ENCODE results near the gene CETN1. TPM values are rescaled to one million over a fixed set of nuclear protein-coding genes. Genes with fewer than 3 reads are reported as not detected.
A peak's percentile ranks its signal among the peaks of the same experiment; 100 is the strongest.

CETN1 gene
- total and polyA plus RNA-seq, 7 donors, result not detected

DNA sequence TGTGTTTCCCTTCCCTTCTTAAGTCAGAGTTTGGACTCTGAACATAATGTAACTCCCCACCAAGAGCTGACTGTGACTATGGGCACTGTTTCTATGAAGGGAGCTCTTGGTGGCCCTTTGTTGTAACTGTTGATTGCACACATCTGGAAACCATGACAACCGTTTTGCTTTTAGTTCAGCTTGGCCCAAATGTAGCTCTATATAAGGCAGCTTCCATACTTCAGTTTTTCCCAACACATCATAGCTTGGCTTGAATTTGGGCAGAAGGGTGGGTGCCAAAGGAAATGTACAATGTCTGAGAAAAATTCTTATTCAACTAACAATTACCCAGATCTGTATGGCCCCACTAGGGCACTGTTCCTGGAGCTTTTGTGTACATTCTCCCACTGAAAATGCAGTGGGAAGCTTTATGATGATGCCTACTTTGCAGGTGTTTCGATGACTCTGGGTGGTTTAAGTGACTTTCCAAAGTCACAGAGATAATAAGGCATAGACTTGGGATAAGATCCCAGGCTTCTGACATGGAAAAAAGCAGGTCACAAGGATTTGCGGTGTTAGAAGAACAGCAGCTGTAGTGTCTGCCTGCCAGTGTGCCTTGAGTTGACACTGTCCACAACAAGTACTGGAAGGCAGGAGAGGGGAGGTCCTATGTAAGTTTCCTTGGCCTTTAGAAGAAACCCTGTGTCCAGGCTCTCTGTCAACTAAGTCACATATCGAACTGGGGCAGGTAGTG, 2.4 kb upstream of the CETN1 start:
- 71 to 78% methylated on average over 4 of the region's 4 CpGs for WGBS, 2 donors
- peak in 1 of 4 donors; percentile 34 for TF ChIP-seq POLR2AphosphoS5 (IDR thresholded peaks at IDR 0.05)
- TF ChIP-seq, protein P1, sequence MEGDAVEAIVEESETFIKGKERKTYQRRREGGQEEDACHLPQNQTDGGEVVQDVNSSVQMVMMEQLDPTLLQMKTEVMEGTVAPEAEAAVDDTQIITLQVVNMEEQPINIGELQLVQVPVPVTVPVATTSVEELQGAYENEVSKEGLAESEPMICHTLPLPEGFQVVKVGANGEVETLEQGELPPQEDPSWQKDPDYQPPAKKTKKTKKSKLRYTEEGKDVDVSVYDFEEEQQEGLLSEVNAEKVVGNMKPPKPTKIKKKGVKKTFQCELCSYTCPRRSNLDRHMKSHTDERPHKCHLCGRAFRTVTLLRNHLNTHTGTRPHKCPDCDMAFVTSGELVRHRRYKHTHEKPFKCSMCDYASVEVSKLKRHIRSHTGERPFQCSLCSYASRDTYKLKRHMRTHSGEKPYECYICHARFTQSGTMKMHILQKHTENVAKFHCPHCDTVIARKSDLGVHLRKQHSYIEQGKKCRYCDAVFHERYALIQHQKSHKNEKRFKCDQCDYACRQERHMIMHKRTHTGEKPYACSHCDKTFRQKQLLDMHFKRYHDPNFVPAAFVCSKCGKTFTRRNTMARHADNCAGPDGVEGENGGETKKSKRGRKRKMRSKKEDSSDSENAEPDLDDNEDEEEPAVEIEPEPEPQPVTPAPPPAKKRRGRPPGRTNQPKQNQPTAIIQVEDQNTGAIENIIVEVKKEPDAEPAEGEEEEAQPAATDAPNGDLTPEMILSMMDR (IDR thresholded peaks at IDR 0.05), result no peak
- no peak for DNase-seq
- intact Hi-C loops (cut with DNase I), result no loop called here
- no peak overlapping the region for H3K27ac ChIP-seq
- no peaks in the 10 kb centered on the region for H3K27me3 ChIP-seq
- H3K4me3 ChIP-seq, result no peak overlapping the region
- H3K9me3 ChIP-seq, result no peaks in the 10 kb centered on the region
- H3K4me1 ChIP-seq, result peaks cover 0 to 19% (median 9%) of the 10 kb centered on the region in 4 donors
- no peaks in the 10 kb centered on the region for H3K36me3 ChIP-seq

DNA sequence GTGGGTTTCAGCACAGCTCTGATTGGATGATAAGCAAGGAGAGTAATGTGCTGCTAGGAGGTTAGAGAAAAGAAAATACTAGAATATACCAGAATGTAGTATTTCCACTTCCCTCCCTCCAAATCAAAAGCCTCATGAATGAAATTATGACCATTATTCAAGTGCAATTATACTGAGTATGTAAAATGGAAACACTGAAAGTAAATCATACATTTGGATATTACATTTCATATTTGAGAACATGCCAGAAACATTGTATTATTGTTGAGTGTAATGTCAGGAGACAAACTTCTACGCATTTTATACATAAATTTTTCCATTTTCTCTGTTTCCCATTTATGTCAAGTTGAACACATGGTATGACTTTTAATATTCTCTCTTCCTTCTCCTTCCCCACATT, 942 bp upstream of the CETN1 start:
- WGBS, 2 donors, result 92% methylated on average over 1 of the region's 1 CpG
- Histone ChIP-seq H3K4me1 (peaks cover 0 to 19% (median 9%) of the 10 kb centered on the region in 4 donors), H3K9me3 (no peaks in the 10 kb centered on the region), H3K36me3 (no peaks in the 10 kb centered on the region), H3K27me3 (no peaks in the 10 kb centered on the region), H3K4me3 (no peak overlapping the region), H3K27ac (no peak overlapping the region)
- TF ChIP-seq, protein P1 (IDR thresholded peaks at IDR 0.05), result no peak
- no peak for TF ChIP-seq POLR2AphosphoS5 (IDR thresholded peaks at IDR 0.05)
- intact Hi-C loops (cut with DNase I), result no loop called here
- no peak for DNase-seq

DNA sequence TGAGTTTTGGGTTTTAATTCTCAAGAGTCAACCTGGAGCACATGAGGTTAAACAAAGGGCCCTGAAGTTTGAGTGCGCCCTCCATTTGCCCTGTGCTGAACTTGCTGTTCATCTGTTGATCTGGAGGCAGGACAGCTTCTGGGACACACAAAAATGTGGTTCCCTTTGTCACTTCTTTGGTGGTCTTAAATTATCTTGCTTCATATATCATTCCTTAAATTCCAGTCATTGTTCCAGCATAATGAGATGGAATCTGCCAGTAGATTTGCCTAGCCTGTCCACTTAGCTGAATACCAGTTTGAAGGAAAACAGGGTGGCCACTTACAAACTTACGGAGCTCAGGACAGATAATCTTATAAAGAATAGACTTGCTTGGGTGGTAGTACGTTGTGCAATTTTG, 916 bp downstream of the CETN1 start:
- H3K9me3 ChIP-seq, result no peaks in the 10 kb centered on the region
- no peak overlapping the region for H3K27ac ChIP-seq
- no peak overlapping the region for H3K4me3 ChIP-seq
- DNase-seq, result no peak
- peaks cover 0 to 13% (median 9%) of the 10 kb centered on the region in 4 donors for H3K4me1 ChIP-seq
- 85 to 86% methylated on average over 3 of the region's 3 CpGs for WGBS, 2 donors
- intact Hi-C loops (cut with DNase I), result no loop called here
- no peaks in the 10 kb centered on the region for H3K27me3 ChIP-seq
- TF ChIP-seq POLR2AphosphoS5 (IDR thresholded peaks at IDR 0.05) (no peak), POLR2A (IDR thresholded peaks at IDR 0.05) (no peak), EP300 (IDR thresholded peaks at IDR 0.05) (no peak)
- TF ChIP-seq, protein P1 (IDR thresholded peaks at IDR 0.05), result no peak
- no peaks in the 10 kb centered on the region for H3K36me3 ChIP-seq

DNA sequence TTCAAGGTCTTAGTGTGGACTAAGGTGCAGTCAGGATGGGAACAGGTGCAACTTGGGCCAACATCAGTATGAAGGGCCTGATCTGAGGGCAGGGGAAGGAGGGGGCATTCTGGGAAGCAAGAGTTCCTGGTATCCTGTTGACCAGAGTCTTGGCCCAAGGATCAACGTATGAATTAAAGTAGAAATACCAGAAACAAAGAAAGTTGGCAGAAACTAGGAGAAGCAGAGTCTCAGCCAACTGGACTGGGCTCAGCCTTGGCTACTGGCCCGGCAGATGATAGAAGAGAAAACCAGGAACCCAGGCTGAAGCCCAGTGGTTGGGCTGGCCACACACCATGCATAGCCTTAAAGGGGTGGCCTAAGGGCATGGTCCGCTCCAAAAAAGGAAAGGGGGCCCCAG, 2.3 kb downstream of the CETN1 start:
- intact Hi-C loops (cut with DNase I), result no loop called here
- 53 to 79% methylated on average over 3 of the region's 3 CpGs for WGBS, 2 donors
- peaks cover 0 to 13% (median 9%) of the 10 kb centered on the region in 4 donors for H3K4me1 ChIP-seq
- no peak overlapping the region for H3K27ac ChIP-seq
- H3K36me3 ChIP-seq, result no peaks in the 10 kb centered on the region
- TF ChIP-seq, protein P1 (IDR thresholded peaks at IDR 0.05), result no peak
- TF ChIP-seq EP300 (IDR thresholded peaks at IDR 0.05) (no peak), POLR2A (IDR thresholded peaks at IDR 0.05) (no peak), POLR2AphosphoS5 (IDR thresholded peaks at IDR 0.05) (peak in 1 of 4 donors; percentile 23)
- DNase-seq, result no peak
- no peaks in the 10 kb centered on the region for H3K9me3 ChIP-seq
- H3K27me3 ChIP-seq, result no peaks in the 10 kb centered on the region
- H3K4me3 ChIP-seq, result no peak overlapping the region

DNA sequence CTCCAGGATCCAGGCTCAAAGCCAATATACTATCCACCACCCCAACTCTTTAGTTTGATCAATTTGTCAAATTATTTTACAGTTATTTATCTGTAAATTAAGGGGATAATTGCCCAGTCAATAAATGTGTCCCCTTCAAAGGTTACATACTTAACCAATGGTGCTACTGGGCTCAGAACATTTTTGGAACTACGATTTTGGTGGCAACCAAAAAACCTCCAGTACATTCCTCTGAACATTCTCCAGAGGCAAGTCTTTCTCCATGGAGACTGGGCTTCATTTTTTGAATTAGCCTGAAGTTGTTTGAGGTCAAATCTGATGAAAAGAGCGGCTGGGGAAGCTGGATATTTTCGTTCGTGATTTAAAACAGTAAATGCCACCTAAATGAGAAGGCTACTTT, 14.9 kb downstream of the CETN1 start:
- no peak overlapping the region for H3K4me3 ChIP-seq
- no peaks in the 10 kb centered on the region for H3K27me3 ChIP-seq
- H3K4me1 ChIP-seq, result peaks cover 0 to 18% (median 8%) of the 10 kb centered on the region in 4 donors
- TF ChIP-seq EP300 (IDR thresholded peaks at IDR 0.05) (no peak), POLR2A (IDR thresholded peaks at IDR 0.05) (no peak), POLR2AphosphoS5 (IDR thresholded peaks at IDR 0.05) (no peak)
- TF ChIP-seq, protein P1 (IDR thresholded peaks at IDR 0.05), result no peak
- DNase-seq, result no peak
- WGBS, 2 donors, result 76 to 88% methylated on average over 4 of the region's 4 CpGs
- no peaks in the 10 kb centered on the region for H3K36me3 ChIP-seq
- peaks cover 0 to 3% (median 0%) of the 10 kb centered on the region in 4 donors for H3K9me3 ChIP-seq
- intact Hi-C loops (cut with DNase I), result no loop called here
- no peak overlapping the region for H3K27ac ChIP-seq
